Psoas muscle (tissue), 8 donors: ENCODE data around the gene TGM3. TPM values are rescaled to one million over a fixed set of nuclear protein-coding genes. Genes with fewer than 3 reads are reported as not detected.

Experiments
- ATAC-seq, 4 donors: fragments of 200-7000 bp; cut with Tn5 transposase; one replicate each; pipeline ENCODE4 v1.9.1; 2020; ENCODE audit warnings: moderate library complexity in 3 of 4, mild to moderate bottlenecking in 2 of 4
- DNase-seq, 2 donors: peaks; one replicate each; pipeline ENCODE4 v3.0.0-alpha.2; 2020
- H3K27ac ChIP-seq: fragments of 200-600 bp; one replicate; pipeline ENCODE4 v1.8.0; 2022
- H3K27me3 ChIP-seq, 3 donors: fragments of 200-600 bp in 1 of 3; one replicate each; pipeline versions ENCODE4 v1.6.1 to v1.8.0; 2013 to 2022; ENCODE audit warnings: low read length in 2 of 3, mild to moderate bottlenecking in 2 of 3, moderate library complexity in 1 of 3; ENCODE audit not compliant: insufficient read depth in 3 of 3
- H3K36me3 ChIP-seq, 2 donors: fragments of 200-600 bp in 1 of 2; one replicate each; pipeline versions ENCODE4 v1.6.1 to v1.8.0; 2013 to 2022; ENCODE audit warnings: low read depth in 1 of 2, mild to moderate bottlenecking in 1 of 2, moderate library complexity in 1 of 2; ENCODE audit not compliant: insufficient read depth in 1 of 2
- H3K4me1 ChIP-seq: fragments of 200-600 bp; one replicate; pipeline ENCODE4 v1.8.0; 2022
- H3K4me3 ChIP-seq: fragments of 200-600 bp; one replicate; pipeline ENCODE4 v1.8.0; 2022; ENCODE audit warnings: mild to moderate bottlenecking
- H3K9me3 ChIP-seq: fragments of 200-600 bp; one replicate; pipeline ENCODE4 v1.8.0; 2022
- CTCF ChIP-seq: fragments of 200-600 bp; IDR thresholded peaks from one replicate; pipeline ENCODE4 v1.8.0; 2022; ENCODE audit warnings: antibody characterized with exemption
- WGBS, 3 donors: extraction: QIAGEN DNeasy Blood & Tissue Kit; methylation state at CpG; one replicate each; pipeline versions ENCODE4 v1.1.6 to v1.1.7; 2013; 5-methylcytosine and 5-hydroxymethylcytosine counted together
- intact Hi-C, 2 donors: fragments of 100-400 bp; cut with DNase I; formaldehyde crosslinking; loops; one replicate each; pipeline versions ENCODE4 v1.11.0 to v1.14.2; 2022
- polyA plus RNA-seq, 3 donors: library from polyadenylated mRNA; stranded (reverse); fragments of 200-250 nt; gene quantifications; one replicate each; pipeline ENCODE4 v1.2.3, GENCODE V29; 2013
- total RNA-seq, 4 donors: library from RNA; stranded (reverse); fragmentation: NEBNext Ultra II Directional in 2 of 4; extraction: Animal tissue kit (Norgen Biotek cat#: 25700) in 2 of 4; gene quantifications; one replicate each; pipeline versions ENCODE4 v1.2.1 to v1.2.4, GENCODE V29; 2021 to 2023
- donor health status: healthy with polysubstance abuse.
- donor health status: DM: no; HTN: no; CAD: no; lungs with moderate emphysema.
- donor health status: Bipolar disorder and iron deficiency.
- donor health status: healthy.
- donor health status: DM: yes; HTN: yes; CAD: no.
- donor health status: DM: no; HTN: no; CAD: no.
- donor health status: DM: no; HTN: no; CAD: no.
- donor health status: DM: yes; HTN: yes; CAD: no.

Gene TGM3
- total and polyA plus RNA-seq, 7 donors = 0.07 to 0.14 (median 0.11) TPM; not detected in 4

- no peak for DNase-seq
- Histone ChIP-seq H3K4me1 (no peaks in the 10 kb centered on the region), H3K27me3 (no peaks in the 10 kb centered on the region), H3K4me3 (no peak overlapping the region), H3K27ac (no peak overlapping the region), H3K9me3 (no peaks in the 10 kb centered on the region), H3K36me3 (no peaks in the 10 kb centered on the region)
- ATAC-seq = no peak
- intact Hi-C loops = no loop called here
- no peak for TF ChIP-seq CTCF
- WGBS, 3 donors = 86 to 89% (median 86%) methylated on average over 3 of the region's 3 CpGs
These were observed 17.5 kb downstream of the TGM3 start for GRCh38 chr20:2313316-2313715.

- H3K4me1 ChIP-seq = no peaks in the 10 kb centered on the region
- ATAC-seq (peak; percentile 61 to 84 (median 82)), DNase-seq (peak; percentile 72 to 84)
- 31 to 42% (median 32%) methylated on average over 8 of the region's 8 CpGs for WGBS, 3 donors
- no peaks in the 10 kb centered on the region for H3K36me3 ChIP-seq
- no peak overlapping the region for H3K27ac ChIP-seq
- H3K27me3 ChIP-seq = peaks cover 0 to 2% (median 0%) of the 10 kb centered on the region in 3 donors
- no peak for TF ChIP-seq CTCF
- intact Hi-C loops = no loop called here
- H3K4me3 ChIP-seq = no peak overlapping the region
- no peaks in the 10 kb centered on the region for H3K9me3 ChIP-seq
These were observed 19.1 kb downstream of the TGM3 start for GRCh38 chr20:2314759-2315439.

GRCh38 chr20:2315440-2315778 is 19.6 kb downstream of the TGM3 start:
- H3K4me1 ChIP-seq = no peaks in the 10 kb centered on the region
- DNase-seq (no peak), ATAC-seq (no peak)
- no peak overlapping the region for H3K27ac ChIP-seq
- peaks cover 0 to 2% (median 0%) of the 10 kb centered on the region in 3 donors for H3K27me3 ChIP-seq
- H3K4me3 ChIP-seq = no peak overlapping the region
- no peaks in the 10 kb centered on the region for H3K36me3 ChIP-seq
- H3K9me3 ChIP-seq = no peaks in the 10 kb centered on the region
- intact Hi-C loops = no loop called here
- TF ChIP-seq CTCF = no peak
- WGBS, 3 donors = 48 to 60% (median 57%) methylated on average over 1 of the region's 1 CpG

GRCh38 chr20:2316847-2317495 is 21.2 kb downstream of the TGM3 start:
- Histone ChIP-seq H3K27ac (no peak overlapping the region), H3K9me3 (no peaks in the 10 kb centered on the region), H3K27me3 (peaks cover 0 to 2% (median 0%) of the 10 kb centered on the region in 3 donors), H3K4me3 (no peak overlapping the region), H3K4me1 (no peaks in the 10 kb centered on the region), H3K36me3 (no peaks in the 10 kb centered on the region)
- no peak for TF ChIP-seq CTCF
- intact Hi-C loops = no loop called here
- WGBS, 3 donors = 90 to 91% (median 91%) methylated on average over 14 of the region's 14 CpGs
- ATAC-seq = no peak
- DNase-seq = no peak
